Measurements from ENCODE around the gene DLGAP1.

DNA sequence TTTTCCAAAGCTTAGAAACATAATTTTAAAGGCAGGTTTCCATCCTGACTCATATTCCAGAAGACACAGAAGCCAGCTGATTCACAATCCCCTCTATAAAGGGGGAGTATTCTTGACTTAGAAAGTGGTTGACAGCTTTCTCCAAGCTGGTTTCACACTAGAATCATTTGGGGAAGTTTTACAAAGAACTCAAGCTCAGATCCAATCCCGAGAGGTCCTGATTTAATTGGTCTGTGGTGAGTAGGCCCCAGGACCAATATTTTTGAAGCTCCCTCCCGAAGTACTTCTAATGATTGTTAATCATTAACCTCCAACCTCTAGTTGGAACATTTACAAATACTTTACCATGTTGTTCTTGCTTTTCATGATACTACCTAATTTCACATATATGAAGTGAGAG is 184.1 kb downstream of the DLGAP1 start:
- TF ChIP-seq GPN1 (CRISPR knock-in tag; IDR thresholded peaks at IDR 0.05; ENCODE audit: borderline replicate concordance) (no peak), POGZ (CRISPR knock-in tag; IDR thresholded peaks at IDR 0.05) (no peak), EHMT2 (IDR thresholded peaks at IDR 0.05; ENCODE audit: borderline replicate concordance, low read depth, low read length) (no peak), SP1 (IDR thresholded peaks at IDR 0.05) (no peak), SP1 (CRISPR knock-in tag; IDR thresholded peaks at IDR 0.05) (no peak), ZNF350 (CRISPR knock-in tag; IDR thresholded peaks at IDR 0.05; ENCODE audit: borderline replicate concordance, low read depth) (no peak), PHF8 (CRISPR knock-in tag; IDR thresholded peaks at IDR 0.05) (no peak), SSRP1 (CRISPR knock-in tag; IDR thresholded peaks at IDR 0.05) (no peak), CBFB (CRISPR knock-in tag; IDR thresholded peaks at IDR 0.05) (no peak), EP300 (IDR thresholded peaks at IDR 0.05; ENCODE audit: low read depth in 2 of 2, low read length in 2 of 2) (no peak), EP300 (CRISPR knock-in tag; IDR thresholded peaks at IDR 0.05; ENCODE audit: borderline replicate concordance) (no peak), CBX2 (IDR thresholded peaks at IDR 0.05; ENCODE audit: low read depth, low read length) (no peak), CBX2 (CRISPR knock-in tag; IDR thresholded peaks at IDR 0.05; ENCODE audit: low read depth) (no peak)
- TF ChIP-seq, protein P1, sequence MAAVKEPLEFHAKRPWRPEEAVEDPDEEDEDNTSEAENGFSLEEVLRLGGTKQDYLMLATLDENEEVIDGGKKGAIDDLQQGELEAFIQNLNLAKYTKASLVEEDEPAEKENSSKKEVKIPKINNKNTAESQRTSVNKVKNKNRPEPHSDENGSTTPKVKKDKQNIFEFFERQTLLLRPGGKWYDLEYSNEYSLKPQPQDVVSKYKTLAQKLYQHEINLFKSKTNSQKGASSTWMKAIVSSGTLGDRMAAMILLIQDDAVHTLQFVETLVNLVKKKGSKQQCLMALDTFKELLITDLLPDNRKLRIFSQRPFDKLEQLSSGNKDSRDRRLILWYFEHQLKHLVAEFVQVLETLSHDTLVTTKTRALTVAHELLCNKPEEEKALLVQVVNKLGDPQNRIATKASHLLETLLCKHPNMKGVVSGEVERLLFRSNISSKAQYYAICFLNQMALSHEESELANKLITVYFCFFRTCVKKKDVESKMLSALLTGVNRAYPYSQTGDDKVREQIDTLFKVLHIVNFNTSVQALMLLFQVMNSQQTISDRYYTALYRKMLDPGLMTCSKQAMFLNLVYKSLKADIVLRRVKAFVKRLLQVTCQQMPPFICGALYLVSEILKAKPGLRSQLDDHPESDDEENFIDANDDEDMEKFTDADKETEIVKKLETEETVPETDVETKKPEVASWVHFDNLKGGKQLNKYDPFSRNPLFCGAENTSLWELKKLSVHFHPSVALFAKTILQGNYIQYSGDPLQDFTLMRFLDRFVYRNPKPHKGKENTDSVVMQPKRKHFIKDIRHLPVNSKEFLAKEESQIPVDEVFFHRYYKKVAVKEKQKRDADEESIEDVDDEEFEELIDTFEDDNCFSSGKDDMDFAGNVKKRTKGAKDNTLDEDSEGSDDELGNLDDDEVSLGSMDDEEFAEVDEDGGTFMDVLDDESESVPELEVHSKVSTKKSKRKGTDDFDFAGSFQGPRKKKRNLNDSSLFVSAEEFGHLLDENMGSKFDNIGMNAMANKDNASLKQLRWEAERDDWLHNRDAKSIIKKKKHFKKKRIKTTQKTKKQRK (IDR thresholded peaks at IDR 0.05; ENCODE audit: low read length) = no peak
- TF ChIP-seq, protein P2, sequence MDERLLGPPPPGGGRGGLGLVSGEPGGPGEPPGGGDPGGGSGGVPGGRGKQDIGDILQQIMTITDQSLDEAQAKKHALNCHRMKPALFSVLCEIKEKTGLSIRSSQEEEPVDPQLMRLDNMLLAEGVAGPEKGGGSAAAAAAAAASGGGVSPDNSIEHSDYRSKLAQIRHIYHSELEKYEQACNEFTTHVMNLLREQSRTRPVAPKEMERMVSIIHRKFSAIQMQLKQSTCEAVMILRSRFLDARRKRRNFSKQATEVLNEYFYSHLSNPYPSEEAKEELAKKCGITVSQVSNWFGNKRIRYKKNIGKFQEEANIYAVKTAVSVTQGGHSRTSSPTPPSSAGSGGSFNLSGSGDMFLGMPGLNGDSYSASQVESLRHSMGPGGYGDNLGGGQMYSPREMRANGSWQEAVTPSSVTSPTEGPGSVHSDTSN (CRISPR knock-in tag; IDR thresholded peaks at IDR 0.05) = no peak

Measured in HepG2 (cell line).